Pons (tissue), 1 donor: ENCODE measurements around the gene CALCOCO1.
A peak's percentile ranks its signal among the peaks of the same experiment; 100 is the strongest.
"Not testable (repeated sequence)": the region's sequence is repeated elsewhere in the genome, so short reads cannot be mapped to it uniquely, and the experiment has no call there.

Source experiments
- DNase-seq: peaks from one replicate; pipeline ENCODE4 v3.0.0-alpha.2; 2016; ENCODE audit warnings: low spot score

The CALCOCO1 gene

GRCh38 chr12:53696655-53697331 is 30.5 kb downstream of the CALCOCO1 start:
- DNase-seq: no peak

- peak; percentile 97 for DNase-seq
These were observed 31.0 kb downstream of the CALCOCO1 start for GRCh38 chr12:53696285-53696654.

- DNase-seq: no peak
These were observed 31.8 kb downstream of the CALCOCO1 start for GRCh38 chr12:53695152-53696145.

- no peak for DNase-seq
These were observed 32.5 kb downstream of the CALCOCO1 start for GRCh38 chr12:53694756-53695151.

- DNase-seq: no peak
These were observed 39.1 kb downstream of the CALCOCO1 start for GRCh38 chr12:53688134-53688533.

GRCh38 chr12:53686436-53686835 is 40.8 kb downstream of the CALCOCO1 start:
- DNase-seq: no peak

- no peak for DNase-seq
These were observed 42.5 kb downstream of the CALCOCO1 start for GRCh38 chr12:53684654-53685220.

GRCh38 chr12:53683983-53684382 is 43.3 kb downstream of the CALCOCO1 start:
- no peak for DNase-seq

GRCh38 chr12:53683494-53683893 is 43.8 kb downstream of the CALCOCO1 start:
- DNase-seq: no peak

GRCh38 chr12:53680061-53680460 is 47.2 kb downstream of the CALCOCO1 start:
- DNase-seq: not testable (repeated sequence)

- DNase-seq: peak; percentile 77
These were observed 49.5 kb downstream of the CALCOCO1 start for GRCh38 chr12:53677800-53678148.

GRCh38 chr12:53677016-53677799 is 50.0 kb downstream of the CALCOCO1 start:
- no peak for DNase-seq

GRCh38 chr12:53676656-53677015 is 50.6 kb downstream of the CALCOCO1 start:
- DNase-seq: peak; percentile 66

- peak; percentile 99 for DNase-seq
These were observed 51.3 kb downstream of the CALCOCO1 start, which contains the start of gene ATP5MC2 for GRCh38 chr12:53675701-53676607. Gene ATP5MC2, minus strand, starts transcription at chr12:53676083. Its CDS starts 3,469 bp downstream, at chr12:53672614.

DNA sequence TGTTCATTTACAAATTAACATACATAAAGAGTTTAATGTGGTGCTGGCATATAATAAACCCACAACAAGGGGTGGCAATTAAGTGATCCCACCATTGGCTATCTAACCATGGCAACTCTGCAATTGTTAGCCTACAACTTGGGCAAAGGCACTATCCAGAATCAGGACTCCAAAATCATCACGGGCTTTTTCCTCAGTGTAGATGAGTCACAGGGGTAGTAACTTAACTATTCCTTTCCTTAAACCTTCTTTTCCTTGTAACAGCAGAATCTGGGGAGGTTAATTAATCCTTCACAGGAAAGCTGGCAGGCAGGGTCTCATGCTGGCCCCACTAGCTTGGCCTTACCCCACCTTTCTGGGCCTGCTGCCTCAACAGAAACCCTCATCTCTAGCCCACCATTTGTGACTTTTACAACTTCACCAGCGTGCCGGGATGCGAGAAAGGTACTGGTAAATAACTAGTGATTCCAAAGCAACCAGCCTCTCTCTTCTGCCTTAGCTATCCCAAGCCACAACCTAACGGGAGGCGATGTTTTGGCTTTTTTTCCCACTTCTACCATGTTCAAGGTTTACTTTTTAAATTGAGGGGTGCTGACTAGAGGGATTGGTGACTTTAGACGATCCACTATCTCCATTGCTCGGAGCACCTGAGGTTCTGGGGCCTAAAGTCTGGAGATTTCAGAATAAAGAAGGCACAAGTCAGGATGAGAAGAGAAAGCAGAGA is 52.1 kb downstream of the CALCOCO1 start:
- no peak for DNase-seq

DNA sequence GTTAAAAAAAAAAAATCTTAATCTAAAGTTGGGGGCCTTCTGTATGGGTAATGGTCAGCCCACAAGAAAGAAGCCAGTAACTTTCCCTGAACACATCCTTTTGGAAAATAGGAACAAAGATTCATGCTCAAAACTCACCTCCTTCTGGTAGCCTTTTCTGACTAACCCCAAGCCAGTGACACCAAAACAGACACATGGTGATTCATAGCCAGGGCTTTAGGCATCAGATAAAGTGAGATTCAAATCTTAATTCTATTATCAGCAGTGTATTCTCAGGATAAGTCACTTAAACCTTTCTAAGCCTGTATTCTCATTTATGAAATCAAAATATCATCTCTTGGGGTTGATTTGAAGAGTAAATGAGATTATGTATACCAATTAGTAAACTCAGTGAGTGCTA is 56.3 kb downstream of the CALCOCO1 start:
- DNase-seq: no peak

GRCh38 chr12:53670308-53670707 is 56.9 kb downstream of the CALCOCO1 start:
- no peak for DNase-seq

DNA sequence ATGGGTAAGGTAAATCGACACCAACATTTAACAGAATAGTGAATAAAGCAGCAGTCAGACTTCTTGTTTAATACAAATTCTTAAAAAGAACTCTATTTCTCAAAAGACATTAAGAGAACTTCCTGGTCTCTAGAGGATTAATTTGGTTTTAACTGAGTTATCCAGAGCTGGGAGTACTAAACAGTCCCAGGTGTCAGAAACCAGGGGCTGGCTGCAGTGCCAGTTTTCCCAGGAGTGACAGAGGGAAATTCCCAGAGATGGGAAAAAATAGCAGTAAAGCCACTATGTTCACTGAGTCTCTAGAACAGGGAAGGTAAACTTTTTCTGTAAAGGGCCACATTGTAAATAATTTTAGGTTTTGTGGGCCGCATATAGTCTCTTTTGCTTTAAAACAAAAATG is 60.2 kb downstream of the CALCOCO1 start:
- no peak for DNase-seq

DNA sequence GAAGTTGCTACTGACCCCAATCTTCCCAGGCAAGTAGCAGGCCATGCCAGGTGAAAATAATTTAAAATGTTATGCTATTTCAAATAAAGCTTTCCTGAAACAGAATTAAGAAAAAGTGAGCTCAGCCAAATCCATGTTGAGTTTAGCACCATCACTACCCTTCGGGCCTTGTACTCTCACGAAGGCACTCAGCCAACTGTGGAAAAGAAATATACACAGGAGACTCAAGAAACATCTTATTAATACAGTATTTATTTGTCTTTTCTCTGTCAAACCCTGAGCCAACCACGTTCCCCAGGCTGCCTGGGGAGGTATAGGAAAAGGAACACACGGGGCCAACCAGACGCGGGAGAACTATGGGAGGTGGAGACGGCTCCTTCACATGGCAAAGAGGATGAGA is 62.3 kb downstream of the CALCOCO1 start:
- no peak for DNase-seq

DNA sequence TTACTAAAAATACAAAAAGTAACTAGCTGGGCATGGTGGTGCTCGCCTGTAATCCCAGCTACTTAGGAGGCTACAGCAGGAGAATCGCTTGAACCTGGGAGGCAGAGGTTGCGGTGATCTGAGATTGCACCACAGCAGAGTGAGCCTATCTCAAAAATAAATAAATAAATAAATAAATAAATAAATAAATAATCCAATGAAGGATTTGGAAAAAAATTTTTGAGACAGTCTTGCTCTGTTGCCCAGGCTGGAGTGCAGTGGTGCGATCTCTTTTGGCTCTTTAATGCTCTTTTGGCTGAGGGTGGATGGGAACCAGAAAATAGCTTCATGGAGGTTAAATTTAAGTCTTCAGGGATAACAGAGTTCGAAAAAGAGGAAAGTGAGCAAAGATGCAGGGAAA is 63.1 kb downstream of the CALCOCO1 start:
- DNase-seq: no peak
